Muscle of back (tissue), 11 donors: ENCODE measurements around the gene NAPA. TPM values are rescaled to one million over a fixed set of nuclear protein-coding genes. Genes with fewer than 3 reads are reported as not detected.

Experiments used
- DNase-seq, 3 donors: peaks; one replicate each; pipeline versions ENCODE4 v3.0.0 to v3.0.0-alpha.2; 2013
- polyA plus RNA-seq, 10 donors: library from polyadenylated mRNA; unstranded; fragments of 120-200 nt; gene quantifications; one replicate each; pipeline ENCODE4 v1.2.1, GENCODE V29; 2013; ENCODE audit not compliant: insufficient read length in 10 of 10

Gene NAPA
- polyA plus RNA-seq, 10 donors: 79.3 to 104 (median 83.2) TPM

DNA sequence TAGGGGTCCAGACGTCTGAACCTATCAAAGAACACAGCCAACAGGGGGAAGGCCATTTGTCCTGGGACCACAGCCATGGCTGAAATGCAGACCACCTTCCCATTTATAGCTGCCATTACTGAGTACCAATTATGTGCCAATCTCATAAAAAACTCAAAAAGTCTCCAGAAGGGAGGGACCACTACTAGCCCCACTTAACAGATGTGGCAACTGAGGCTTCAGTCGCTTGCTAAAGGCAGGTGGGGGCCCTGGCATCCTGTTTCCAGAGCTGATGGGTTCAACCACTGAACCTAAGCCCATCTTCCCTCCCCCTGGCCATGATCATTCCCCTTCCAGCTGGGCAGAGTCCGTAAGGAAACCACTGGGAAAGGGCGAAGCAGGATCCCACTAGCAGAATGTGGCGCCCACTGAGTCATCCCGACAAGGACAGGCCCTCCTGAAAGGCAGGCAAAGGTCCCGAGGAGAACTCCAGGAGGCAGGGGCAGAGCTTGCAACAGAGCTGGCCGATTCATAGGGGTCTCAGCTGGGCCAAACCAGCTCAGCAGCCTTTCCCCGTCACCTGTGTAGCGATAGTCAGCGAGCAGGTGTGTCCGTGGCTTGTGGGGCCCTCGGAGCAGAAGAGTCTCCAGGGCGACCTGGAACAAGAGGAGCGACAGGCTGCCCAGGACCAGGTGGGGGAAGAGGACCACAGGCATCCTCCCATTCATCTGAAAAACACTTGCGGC is 14.3 kb upstream of the NAPA start:
- DNase-seq: no peak

GRCh38 chr19:47526798-47527197 is 11.9 kb upstream of the NAPA start:
- no peak for DNase-seq

DNA sequence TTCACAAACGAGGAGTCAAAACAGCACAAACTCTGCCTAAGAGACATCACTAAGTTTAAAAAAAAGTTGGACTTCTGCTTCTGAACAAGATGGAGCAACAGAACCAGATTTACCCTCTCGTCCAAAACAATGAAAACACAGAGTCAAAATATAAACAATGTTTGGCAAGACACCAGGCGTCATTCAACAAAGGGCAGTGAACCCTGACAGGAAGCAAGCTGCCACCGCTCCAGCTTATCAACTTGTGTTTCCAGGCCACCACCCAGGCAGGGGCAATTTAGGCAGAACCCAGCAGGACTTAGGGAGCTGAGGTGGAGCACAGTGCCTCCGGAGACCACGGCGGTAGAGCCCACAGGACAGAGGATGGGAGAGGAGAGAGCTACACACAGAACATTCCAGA is 8.6 kb upstream of the NAPA start:
- no peak for DNase-seq

- DNase-seq: no peak
Measured at GRCh38 chr19:47521473-47522180, 6.8 kb upstream of the NAPA start.

GRCh38 chr19:47520839-47521238 is 6.0 kb upstream of the NAPA start:
- no peak for DNase-seq

GRCh38 chr19:47520343-47520806 is 5.5 kb upstream of the NAPA start:
- no peak for DNase-seq

DNA sequence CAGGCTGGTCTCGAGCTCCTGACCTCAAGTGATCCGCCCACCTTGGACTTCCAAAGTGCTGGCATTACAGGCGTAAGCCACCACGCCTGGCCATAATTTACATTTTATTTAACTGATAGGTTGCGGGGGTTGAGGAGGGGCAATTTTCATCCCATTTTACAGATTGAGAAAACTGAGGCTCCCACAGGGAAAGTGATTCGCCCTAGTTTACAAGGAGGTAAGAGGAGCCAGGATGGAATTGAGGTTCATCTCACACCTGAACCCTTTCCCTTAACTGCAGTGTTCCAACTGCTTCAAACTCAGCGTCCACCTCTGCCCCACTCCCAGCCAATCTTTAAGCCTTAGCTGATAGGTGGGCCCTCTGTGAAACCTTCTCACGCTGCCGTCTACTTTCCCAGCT is 4.0 kb upstream of the NAPA start:
- DNase-seq: no peak

GRCh38 chr19:47518139-47518538 is 3.3 kb upstream of the NAPA start:
- no peak for DNase-seq

DNA sequence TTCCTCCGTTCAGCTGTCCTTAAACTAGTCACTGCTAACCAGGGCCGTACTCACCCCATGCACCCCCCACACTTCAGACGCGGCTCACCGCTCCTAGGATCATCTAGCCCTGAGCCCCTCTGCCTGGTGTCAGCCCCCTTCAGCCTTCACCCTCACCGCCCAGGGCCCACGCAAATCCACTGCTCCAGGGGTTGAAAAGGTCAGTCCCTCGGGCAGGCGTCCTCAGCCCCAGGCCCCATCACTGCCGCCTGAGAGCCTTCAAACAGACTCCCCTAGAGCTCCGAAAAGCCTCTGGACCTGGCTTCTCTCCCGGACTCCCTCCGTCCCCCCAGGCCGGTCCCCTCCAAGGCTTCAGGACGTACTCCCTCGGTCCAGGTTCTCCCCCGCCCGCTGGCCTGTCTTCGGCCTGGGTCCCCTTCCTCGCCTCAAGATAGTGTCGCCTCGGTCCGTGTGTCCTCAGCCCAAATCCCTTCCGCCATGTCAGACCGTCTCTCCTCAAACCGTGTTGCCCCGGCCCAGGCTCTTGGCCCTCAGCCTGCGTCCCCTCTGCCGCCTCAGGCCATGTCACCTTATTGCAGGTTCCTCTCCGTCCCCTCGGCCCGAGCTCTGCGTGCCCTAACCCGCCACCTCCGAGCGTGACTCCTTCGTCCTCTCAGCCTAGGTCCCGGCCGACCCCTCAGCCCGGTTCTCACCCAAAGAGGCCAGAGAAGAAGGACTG is 553 bp downstream of the NAPA start:
- DNase-seq: no peak

GRCh38 chr19:47512948-47513319 is 1.9 kb downstream of the NAPA start:
- DNase-seq: no peak

GRCh38 chr19:47512183-47512947 is 2.5 kb downstream of the NAPA start:
- DNase-seq: no peak

GRCh38 chr19:47511681-47512080 is 3.2 kb downstream of the NAPA start:
- no peak for DNase-seq

DNA sequence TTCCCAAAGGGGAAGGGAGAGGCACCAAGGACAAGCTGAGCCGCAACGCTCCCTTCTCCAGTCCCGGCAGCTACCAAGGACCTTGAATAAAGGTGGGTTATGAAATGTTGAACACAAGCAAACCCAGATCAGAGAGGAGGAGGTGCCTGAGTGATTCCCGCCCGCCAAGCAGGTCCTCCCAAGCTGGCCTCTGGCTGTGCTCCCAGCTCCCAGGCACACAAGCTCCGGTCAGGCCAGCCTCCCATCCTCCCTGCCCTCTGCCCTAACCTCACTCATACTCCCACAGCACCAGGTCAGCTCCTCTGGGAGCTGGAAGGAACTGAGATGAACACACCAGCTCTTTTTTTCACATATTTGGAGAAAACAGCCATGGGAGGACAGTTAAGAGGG is 3.7 kb downstream of the NAPA start:
- DNase-seq: no peak

GRCh38 chr19:47510516-47511127 is 4.2 kb downstream of the NAPA start:
- DNase-seq: no peak

- DNase-seq: no peak
Measured at GRCh38 chr19:47509973-47510372, 4.9 kb downstream of the NAPA start.

- DNase-seq: no peak
Measured at GRCh38 chr19:47509170-47509847, 5.6 kb downstream of the NAPA start.

- DNase-seq: no peak
Measured at GRCh38 chr19:47508721-47509120, 6.1 kb downstream of the NAPA start.

- no peak for DNase-seq
Measured at GRCh38 chr19:47507924-47508553, 6.8 kb downstream of the NAPA start.

- peak in 2 of 3 donors; percentile 40 to 61 for DNase-seq
Measured at GRCh38 chr19:47507012-47507411, 7.9 kb downstream of the NAPA start.

- no peak for DNase-seq
Measured at GRCh38 chr19:47506459-47506858, 8.4 kb downstream of the NAPA start.

DNA sequence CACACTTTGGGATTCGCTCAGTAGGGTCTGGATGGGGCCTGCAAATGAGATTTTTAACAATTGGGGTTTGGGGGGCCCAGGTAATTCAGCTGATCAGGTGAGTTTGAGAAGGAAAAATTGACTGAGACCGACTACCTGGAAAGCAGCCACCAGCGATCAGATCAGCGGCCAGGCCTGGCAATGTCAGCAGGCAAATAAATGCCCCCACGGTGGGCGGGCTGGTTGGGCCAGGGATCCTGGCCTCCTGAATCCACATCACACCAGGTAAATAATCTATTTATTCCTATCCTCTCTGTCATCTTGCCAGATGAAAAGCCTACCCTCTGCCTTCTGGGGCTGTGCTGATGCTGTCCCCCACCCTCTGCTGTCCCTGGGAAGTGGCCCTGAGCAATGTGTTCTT is 9.4 kb downstream of the NAPA start:
- no peak for DNase-seq
